Skeletal muscle tissue (tissue), 4 donors: ENCODE measurements around the gene RNF39. TPM values are rescaled to one million over a fixed set of nuclear protein-coding genes. Genes with fewer than 3 reads are reported as not detected.

Experiments used
- H3K27ac ChIP-seq: one replicate; pipeline ENCODE4 v1.7.0; 2013; ENCODE audit warnings: mild to moderate bottlenecking, low read depth, low read length, inconsistent platforms
- H3K27me3 ChIP-seq, 3 donors: one replicate each; pipeline ENCODE4 v1.7.0; 2013; ENCODE audit warnings: low read length in 3 of 3; ENCODE audit not compliant: control insufficient read depth in 3 of 3, insufficient read depth in 3 of 3
- H3K36me3 ChIP-seq, 3 donors: one replicate each; pipeline ENCODE4 v1.7.0; 2013; ENCODE audit warnings: low read length in 3 of 3; ENCODE audit not compliant: control insufficient read depth in 3 of 3, insufficient read depth in 3 of 3
- H3K4me1 ChIP-seq, 3 donors: one replicate each; pipeline ENCODE4 v1.7.0; 2013; ENCODE audit warnings: low read length in 3 of 3, mild to moderate bottlenecking in 3 of 3; ENCODE audit not compliant: control insufficient read depth in 3 of 3, insufficient read depth in 3 of 3
- H3K4me3 ChIP-seq, 3 donors: one replicate each; pipeline ENCODE4 v1.7.0; 2013; ENCODE audit warnings: low read length in 3 of 3
- H3K9ac ChIP-seq, 3 donors: one replicate each; pipeline ENCODE4 v1.7.0; 2013; ENCODE audit warnings: low read length in 3 of 3, mild to moderate bottlenecking in 3 of 3, moderate library complexity in 2 of 3, low read depth in 1 of 3
- H3K9me3 ChIP-seq, 3 donors: one replicate each; pipeline ENCODE4 v1.7.0; 2013; ENCODE audit warnings: low read length in 3 of 3; ENCODE audit not compliant: control insufficient read depth in 3 of 3
- total RNA-seq: library from RNA; depleted of rRNA; stranded (reverse); fragments of >200 nt; gene quantifications from one replicate; pipeline ENCODE4 v1.2.3, GENCODE V29; 2014
- donor health status: Osteomylitis.

The RNF39 gene
- total RNA-seq, 1 donor from 2014 or later: not detected

DNA sequence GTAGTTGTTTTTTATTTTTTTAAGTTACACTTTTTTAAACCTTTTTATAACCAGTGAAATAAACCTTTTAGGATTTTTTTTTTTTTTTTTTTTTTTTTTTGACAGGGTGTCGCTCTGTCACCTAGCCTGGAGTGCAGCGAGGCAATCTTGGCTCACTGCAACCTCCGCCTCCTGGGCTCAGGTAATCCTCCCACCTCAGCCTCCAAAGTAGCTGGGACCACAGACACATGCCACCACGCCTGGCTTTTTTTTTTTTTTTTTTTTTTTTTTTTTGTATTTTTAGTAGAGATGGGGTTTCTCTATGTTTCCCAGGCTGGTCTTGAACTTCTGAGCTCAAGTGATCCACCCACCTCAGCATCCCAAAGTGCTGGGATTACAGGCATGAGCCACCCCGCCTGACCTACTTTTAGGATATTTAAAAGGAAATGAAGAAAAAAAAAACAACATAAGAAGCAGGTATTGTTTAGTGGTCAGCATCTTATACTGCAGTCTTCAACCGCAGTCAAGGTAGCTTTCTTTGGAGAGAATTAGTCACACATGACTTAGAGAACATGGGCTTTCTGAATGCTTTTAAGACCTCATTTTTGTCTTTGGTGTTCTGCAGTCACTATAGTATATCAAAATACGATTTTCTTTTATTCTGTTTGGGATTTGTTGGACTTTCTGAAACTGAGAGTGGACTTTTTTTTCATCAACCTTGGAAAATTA, 12.9 kb downstream of the RNF39 start:
- H3K27ac ChIP-seq: no peak overlapping the region
- no peaks in the 10 kb centered on the region for H3K9me3 ChIP-seq
- H3K4me1 ChIP-seq: peaks cover 29 to 38% (median 32%) of the 10 kb centered on the region in 3 donors
- peak overlapping the region in 2 of 3 donors; percentile 98 to 100 for H3K4me3 ChIP-seq
- H3K27me3 ChIP-seq: no peaks in the 10 kb centered on the region
- peaks cover 2 to 11% (median 3%) of the 10 kb centered on the region in 3 donors for H3K36me3 ChIP-seq
- no peak overlapping the region for H3K9ac ChIP-seq

DNA sequence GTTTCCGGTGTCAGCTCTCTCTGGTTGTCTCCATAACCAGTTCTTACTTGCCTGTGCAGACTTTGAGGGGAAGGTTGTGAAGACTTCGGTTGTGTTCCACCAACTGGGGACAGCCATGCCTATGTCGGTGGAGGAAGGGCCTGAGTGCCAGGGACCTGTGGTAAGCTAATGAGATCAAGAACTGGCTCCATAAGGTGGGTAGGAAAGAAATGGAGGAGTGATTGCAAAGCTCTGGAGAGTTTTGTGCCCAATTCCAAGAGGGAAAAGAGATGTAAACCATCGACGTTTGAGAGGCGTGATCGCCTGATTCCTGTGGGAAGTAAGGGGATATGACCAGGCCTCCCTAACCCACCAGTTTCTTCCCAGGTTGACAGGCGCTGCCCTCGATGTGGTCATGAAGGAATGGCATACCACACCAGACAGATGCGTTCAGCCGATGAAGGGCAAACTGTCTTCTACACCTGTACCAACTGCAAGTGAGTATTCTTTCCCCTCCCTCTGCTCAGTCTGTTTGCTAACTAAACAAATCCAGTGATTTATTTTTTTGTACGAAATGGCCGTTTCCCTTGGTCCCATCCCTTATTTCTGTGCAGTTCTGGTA, 13.6 kb downstream of the RNF39 start:
- no peaks in the 10 kb centered on the region for H3K27me3 ChIP-seq
- H3K4me1 ChIP-seq: peaks cover 26 to 33% (median 29%) of the 10 kb centered on the region in 3 donors
- peak overlapping the region; percentile 94 to 96 (median 95) for H3K9ac ChIP-seq
- H3K4me3 ChIP-seq: peak overlapping the region; percentile 92 to 100 (median 98)
- peak overlapping the region; percentile 90 for H3K27ac ChIP-seq
- no peaks in the 10 kb centered on the region for H3K9me3 ChIP-seq
- H3K36me3 ChIP-seq: peaks cover 2 to 15% (median 9%) of the 10 kb centered on the region in 3 donors

DNA sequence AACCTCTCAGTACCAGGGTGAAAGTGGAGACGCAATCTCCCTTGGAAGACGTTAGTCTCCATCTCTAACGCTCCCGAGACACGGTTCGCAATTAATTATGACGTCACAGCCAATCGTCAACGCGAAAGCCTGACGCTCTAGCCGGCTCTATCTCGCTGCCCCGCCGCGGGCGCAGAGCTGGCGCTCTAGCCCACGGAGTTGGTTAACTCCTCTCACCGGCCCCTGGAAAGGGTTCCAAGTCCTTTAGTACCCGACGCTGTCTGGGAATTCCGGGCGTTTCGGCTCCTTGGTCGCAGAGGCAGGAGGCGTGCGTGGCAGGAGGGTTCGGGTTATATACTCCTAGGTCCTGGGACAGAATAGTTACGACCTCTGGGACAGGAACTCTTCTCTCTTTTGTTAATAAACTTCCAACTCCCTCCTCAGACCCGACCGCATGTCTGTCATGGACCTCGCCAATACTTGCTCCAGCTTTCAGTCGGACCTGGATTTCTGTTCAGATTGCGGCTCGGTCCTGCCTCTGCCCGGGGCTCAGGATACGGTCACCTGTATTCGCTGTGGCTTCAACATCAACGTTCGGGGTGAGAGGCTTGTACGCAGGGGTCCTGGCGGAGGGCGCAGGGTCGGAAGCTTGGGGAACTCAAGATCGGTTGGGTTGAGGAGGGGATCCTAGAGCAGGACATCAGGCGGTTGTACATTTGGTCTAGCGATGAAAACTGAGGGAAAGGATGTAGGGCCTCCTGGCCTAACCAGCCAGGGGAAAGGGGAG, 14.3 kb downstream of the RNF39 start, which contains the start of gene POLR1H:
TSS of gene POLR1H (plus strand) at position 174 of the 766 bp plus-strand sequence. CDS start at position 434, 260 bp downstream.
- peaks cover 24 to 33% (median 28%) of the 10 kb centered on the region in 3 donors for H3K4me1 ChIP-seq
- no peaks in the 10 kb centered on the region for H3K27me3 ChIP-seq
- H3K9me3 ChIP-seq: no peaks in the 10 kb centered on the region
- H3K27ac ChIP-seq: peak within 1 kb of the TSS; percentile 90
- H3K4me3 ChIP-seq: peak within 1 kb of the TSS; percentile 92 to 100 (median 98)
- peak within 1 kb of the TSS; percentile 94 to 96 (median 95) for H3K9ac ChIP-seq
- peaks cover 2 to 19% (median 10%) of the 10 kb centered on the region in 3 donors for H3K36me3 ChIP-seq

DNA sequence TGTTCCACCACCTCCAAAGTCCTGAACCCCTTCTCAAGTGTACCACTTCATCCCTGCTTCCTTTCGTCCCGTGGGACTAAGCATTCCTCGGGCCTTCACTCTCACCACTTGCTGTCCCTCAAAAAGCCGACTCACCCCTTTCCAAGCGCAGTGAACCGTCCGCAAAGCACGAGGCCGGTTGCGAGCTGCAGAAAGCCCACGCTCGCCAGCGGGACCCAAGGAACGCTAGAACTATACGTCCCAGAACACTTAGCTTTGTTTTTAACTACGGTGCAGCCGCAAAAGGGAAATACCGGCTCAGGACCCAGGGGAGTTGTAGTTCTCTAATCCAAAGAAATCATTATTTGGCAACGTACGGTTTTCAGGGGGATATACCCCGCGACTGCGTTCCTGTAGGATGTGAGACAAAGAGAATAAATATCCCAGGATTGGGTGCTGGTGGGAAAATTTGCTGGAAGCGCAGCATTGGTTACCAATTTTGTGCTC, 14.9 kb downstream of the RNF39 start:
- Histone ChIP-seq H3K27me3 (no peaks in the 10 kb centered on the region), H3K9ac (peak overlapping the region; percentile 94 to 96 (median 95)), H3K4me1 (peaks cover 19 to 27% (median 21%) of the 10 kb centered on the region in 3 donors), H3K4me3 (peak overlapping the region; percentile 92 to 100 (median 98)), H3K36me3 (peaks cover 2 to 24% (median 17%) of the 10 kb centered on the region in 3 donors), H3K27ac (peak overlapping the region; percentile 90), H3K9me3 (no peaks in the 10 kb centered on the region)

DNA sequence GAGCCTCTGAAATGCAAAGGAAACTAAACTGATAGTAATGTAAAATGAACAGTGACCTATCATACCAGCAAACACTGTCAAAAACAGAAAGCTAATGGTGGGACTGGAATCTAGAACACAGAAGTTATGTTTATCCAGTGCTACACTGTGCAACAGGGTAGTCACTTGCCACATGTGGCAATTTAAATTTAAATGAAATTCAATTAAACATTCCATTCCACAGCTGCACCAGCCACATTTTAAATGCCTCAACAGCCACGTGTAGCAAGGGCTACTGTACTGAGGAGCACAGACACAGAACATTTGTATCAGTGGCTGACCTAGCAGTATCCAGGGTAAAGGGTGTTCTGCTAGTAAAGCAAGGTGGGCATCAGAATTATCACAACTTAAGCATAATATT, 20.1 kb downstream of the RNF39 start:
- Histone ChIP-seq H3K9me3 (no peaks in the 10 kb centered on the region), H3K4me3 (no peak overlapping the region), H3K4me1 (peaks cover 9% of the 10 kb centered on the region in 3 donors), H3K9ac (no peak overlapping the region), H3K27ac (no peak overlapping the region), H3K27me3 (no peaks in the 10 kb centered on the region), H3K36me3 (peaks cover 0 to 25% (median 20%) of the 10 kb centered on the region in 3 donors)

DNA sequence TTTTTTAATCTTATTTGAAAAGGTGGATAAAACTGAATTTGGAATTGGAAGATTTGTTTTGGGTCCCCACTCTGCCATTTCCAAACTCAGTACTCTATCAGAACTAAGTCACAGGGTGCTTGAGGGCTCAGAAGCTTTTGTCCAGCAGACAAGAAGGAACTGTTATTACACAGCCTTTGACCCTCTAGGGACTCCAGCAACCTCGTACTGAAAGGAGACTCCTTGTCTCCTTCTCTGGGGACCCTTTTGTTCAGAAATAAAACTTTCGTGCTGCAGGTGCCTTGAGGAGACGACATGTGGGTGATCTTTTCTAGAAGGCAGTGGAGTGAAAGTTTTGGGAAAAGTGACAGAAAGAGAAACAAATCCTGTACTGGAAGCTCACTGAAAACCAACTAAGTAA, 21.9 kb downstream of the RNF39 start:
- Histone ChIP-seq H3K27ac (no peak overlapping the region), H3K27me3 (no peaks in the 10 kb centered on the region), H3K9ac (no peak overlapping the region), H3K4me1 (no peaks in the 10 kb centered on the region), H3K9me3 (no peaks in the 10 kb centered on the region), H3K36me3 (peaks cover 0 to 25% (median 20%) of the 10 kb centered on the region in 3 donors), H3K4me3 (no peak overlapping the region)

DNA sequence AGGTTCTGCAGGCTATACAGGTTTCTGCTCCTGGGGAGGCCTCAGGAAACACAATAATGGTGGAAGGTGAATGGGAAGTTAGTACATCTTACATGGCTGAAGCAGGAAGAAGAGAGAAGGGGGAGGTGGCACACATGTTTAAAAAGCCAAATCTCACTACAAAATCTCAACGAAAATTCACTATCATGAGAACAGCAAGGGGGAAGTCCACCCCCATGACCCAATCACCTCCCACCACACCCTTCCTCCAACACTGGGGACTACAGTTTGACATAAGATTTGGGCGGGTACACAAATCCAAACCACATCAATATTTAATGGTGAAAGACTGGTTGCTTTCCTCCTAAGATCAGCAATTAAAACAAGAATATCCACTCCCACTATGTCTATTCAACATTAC, 28.3 kb downstream of the RNF39 start:
- Histone ChIP-seq H3K4me3 (no peak overlapping the region), H3K9ac (no peak overlapping the region), H3K27ac (no peak overlapping the region), H3K4me1 (no peaks in the 10 kb centered on the region), H3K9me3 (no peaks in the 10 kb centered on the region), H3K27me3 (no peaks in the 10 kb centered on the region), H3K36me3 (no peaks in the 10 kb centered on the region)

DNA sequence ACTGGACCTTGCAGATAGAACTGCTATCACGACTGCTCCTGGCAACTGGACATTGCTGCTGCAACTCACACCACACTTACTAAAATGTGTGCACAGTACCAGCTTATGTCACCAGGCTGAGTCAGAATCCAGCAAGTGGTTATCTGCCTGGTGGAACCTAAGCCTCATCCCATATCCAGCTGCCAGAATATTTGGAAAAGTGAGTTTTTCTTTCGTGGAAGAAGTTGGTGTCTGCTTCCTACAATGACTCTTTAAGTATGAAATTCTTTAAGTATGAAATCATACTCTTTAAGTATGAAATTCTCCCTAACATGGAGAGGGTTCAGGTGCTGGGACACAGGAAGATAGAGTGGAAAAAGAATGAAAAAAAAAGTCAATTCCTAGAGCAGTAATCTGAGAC, 30.9 kb downstream of the RNF39 start:
- Histone ChIP-seq H3K4me1 (no peaks in the 10 kb centered on the region), H3K4me3 (no peak overlapping the region), H3K9ac (no peak overlapping the region), H3K36me3 (no peaks in the 10 kb centered on the region), H3K27me3 (no peaks in the 10 kb centered on the region), H3K27ac (no peak overlapping the region), H3K9me3 (no peaks in the 10 kb centered on the region)

DNA sequence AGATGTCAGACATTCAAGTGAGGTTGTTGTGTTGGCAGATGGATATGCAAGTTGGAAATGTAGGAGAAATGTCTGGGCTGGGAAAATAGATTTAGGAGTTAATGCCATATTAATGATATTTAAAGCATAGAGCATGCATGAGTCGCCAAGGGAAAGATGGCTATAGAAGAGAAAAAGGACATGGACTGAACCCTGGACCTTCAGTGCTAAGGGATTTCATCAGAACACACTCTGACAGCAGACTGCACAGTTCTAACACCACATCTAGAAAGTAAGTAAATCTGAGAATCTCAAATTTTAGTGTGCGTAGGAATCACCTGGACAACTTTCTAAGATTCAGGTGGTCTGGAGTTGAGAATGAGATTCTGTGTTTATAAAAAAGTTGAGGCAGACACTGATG, 31.8 kb downstream of the RNF39 start:
- H3K36me3 ChIP-seq: no peaks in the 10 kb centered on the region
- no peaks in the 10 kb centered on the region for H3K4me1 ChIP-seq
- no peaks in the 10 kb centered on the region for H3K9me3 ChIP-seq
- no peak overlapping the region for H3K27ac ChIP-seq
- H3K4me3 ChIP-seq: no peak overlapping the region
- H3K27me3 ChIP-seq: no peaks in the 10 kb centered on the region
- no peak overlapping the region for H3K9ac ChIP-seq
